Trophoblast cell (in vitro differentiated cells and primary cell): ENCODE measurements around the gene SBF2.
"Not testable (repeated sequence)": the region's sequence is repeated elsewhere in the genome, so short reads cannot be mapped to it uniquely, and the experiment has no call there.

Experiments used
- DNase-seq, 2 donors: peaks; one replicate each; pipeline ENCODE4 v3.0.0-alpha.2; 2016
- H2AFZ ChIP-seq: 2 replicates; pipeline ENCODE4 v1.6.1; 2013; ENCODE audit warnings: low read length, moderate library complexity, mild to moderate bottlenecking; ENCODE audit not compliant: insufficient read depth, poor library complexity
- H2AK5ac ChIP-seq: 2 replicates; pipeline ENCODE4 v1.6.1; 2013; ENCODE audit warnings: mild to moderate bottlenecking, low read length
- H2BK120ac ChIP-seq: 2 replicates; pipeline ENCODE4 v1.6.1; 2013; ENCODE audit warnings: low read length, mild to moderate bottlenecking, moderate library complexity; ENCODE audit not compliant: insufficient read depth, poor library complexity
- H2BK12ac ChIP-seq: 2 replicates; pipeline ENCODE4 v1.6.1; 2013; ENCODE audit warnings: mild to moderate bottlenecking, low read length, moderate library complexity
- H2BK5ac ChIP-seq: 2 replicates; pipeline ENCODE4 v1.6.1; 2013; ENCODE audit warnings: low read length, low read depth, moderate library complexity, mild to moderate bottlenecking; ENCODE audit not compliant: poor library complexity
- H3K14ac ChIP-seq: 2 replicates; pipeline ENCODE4 v1.6.1; 2013; ENCODE audit warnings: mild to moderate bottlenecking, low read length
- H3K18ac ChIP-seq: 2 replicates; pipeline ENCODE4 v1.6.1; 2013; ENCODE audit warnings: mild to moderate bottlenecking, low read length
- H3K23ac ChIP-seq: 2 replicates; pipeline ENCODE4 v1.6.1; 2013; ENCODE audit warnings: low read length
- H3K27ac ChIP-seq: 2 replicates; pipeline ENCODE4 v1.5.1; 2013; ENCODE audit warnings: low read depth, mild to moderate bottlenecking, inconsistent platforms, low read length, moderate library complexity
- H3K27me3 ChIP-seq: 2 replicates; pipeline ENCODE4 v1.6.1; 2013; ENCODE audit warnings: inconsistent platforms, mild to moderate bottlenecking, low read length, moderate library complexity; ENCODE audit not compliant: insufficient read depth
- H3K36me3 ChIP-seq, 2 experiments: 1 replicate in 1 of 2; 2 replicates in 1 of 2; pipeline ENCODE4 v1.6.1; 2013; ENCODE audit warnings: low read length in 2 of 2, mild to moderate bottlenecking in 2 of 2, moderate library complexity in 1 of 2; ENCODE audit not compliant: insufficient read depth in 2 of 2, control insufficient read depth in 1 of 2
- H3K4ac ChIP-seq: 2 replicates; pipeline ENCODE4 v1.6.1; 2013; ENCODE audit warnings: low read depth, mild to moderate bottlenecking, low read length, moderate library complexity
- H3K4me1 ChIP-seq, 2 experiments: 1 replicate in 1 of 2; 2 replicates in 1 of 2; pipeline ENCODE4 v1.6.1; 2013; ENCODE audit warnings: low read length in 2 of 2, mild to moderate bottlenecking in 2 of 2, moderate library complexity in 1 of 2; ENCODE audit not compliant: insufficient read depth in 2 of 2, control insufficient read depth in 1 of 2
- H3K4me2 ChIP-seq: 2 replicates; pipeline ENCODE4 v1.6.1; 2013; ENCODE audit warnings: inconsistent platforms, mild to moderate bottlenecking, low read length, moderate library complexity
- H3K4me3 ChIP-seq: 2 replicates; pipeline ENCODE4 v1.5.1; 2013; ENCODE audit warnings: mild to moderate bottlenecking, low read depth, low read length, inconsistent platforms
- H3K79me1 ChIP-seq: one replicate; pipeline ENCODE4 v1.6.1; 2013; ENCODE audit warnings: low read length
- H3K79me2 ChIP-seq: 2 replicates; pipeline ENCODE4 v1.6.1; 2013; ENCODE audit warnings: low read length, mild to moderate bottlenecking; ENCODE audit not compliant: control insufficient read depth, insufficient read depth, poor library complexity
- H3K9ac ChIP-seq: 2 replicates; pipeline ENCODE4 v1.6.1; 2013; ENCODE audit warnings: mild to moderate bottlenecking, low read length
- H3K9me3 ChIP-seq: 2 replicates; pipeline ENCODE4 v1.6.1; 2013; ENCODE audit warnings: low read depth, mild to moderate bottlenecking, control low read depth, inconsistent platforms, low read length; ENCODE audit not compliant: insufficient read depth
- H4K12ac ChIP-seq: 2 replicates; pipeline ENCODE4 v1.6.1; 2013; ENCODE audit warnings: low read depth, mild to moderate bottlenecking, low read length, moderate library complexity
- H4K8ac ChIP-seq: 2 replicates; pipeline ENCODE4 v1.6.1; 2013; ENCODE audit warnings: low read depth, mild to moderate bottlenecking, low read length, moderate library complexity
- H4K91ac ChIP-seq: one replicate; pipeline ENCODE4 v1.6.1; 2013; ENCODE audit warnings: low read depth, mild to moderate bottlenecking, low read length, moderate library complexity
- WGBS: extraction: QIAGEN DNeasy Blood & Tissue Kit; methylation state at CpG from one replicate; pipeline ENCODE4 v1.1.7; 2013; ENCODE audit warnings: missing lambda C conversion rate; ENCODE audit not compliant: insufficient read length, insufficient coverage; ENCODE audit errors: extremely low coverage; 5-methylcytosine and 5-hydroxymethylcytosine counted together

SBF2 gene

DNA sequence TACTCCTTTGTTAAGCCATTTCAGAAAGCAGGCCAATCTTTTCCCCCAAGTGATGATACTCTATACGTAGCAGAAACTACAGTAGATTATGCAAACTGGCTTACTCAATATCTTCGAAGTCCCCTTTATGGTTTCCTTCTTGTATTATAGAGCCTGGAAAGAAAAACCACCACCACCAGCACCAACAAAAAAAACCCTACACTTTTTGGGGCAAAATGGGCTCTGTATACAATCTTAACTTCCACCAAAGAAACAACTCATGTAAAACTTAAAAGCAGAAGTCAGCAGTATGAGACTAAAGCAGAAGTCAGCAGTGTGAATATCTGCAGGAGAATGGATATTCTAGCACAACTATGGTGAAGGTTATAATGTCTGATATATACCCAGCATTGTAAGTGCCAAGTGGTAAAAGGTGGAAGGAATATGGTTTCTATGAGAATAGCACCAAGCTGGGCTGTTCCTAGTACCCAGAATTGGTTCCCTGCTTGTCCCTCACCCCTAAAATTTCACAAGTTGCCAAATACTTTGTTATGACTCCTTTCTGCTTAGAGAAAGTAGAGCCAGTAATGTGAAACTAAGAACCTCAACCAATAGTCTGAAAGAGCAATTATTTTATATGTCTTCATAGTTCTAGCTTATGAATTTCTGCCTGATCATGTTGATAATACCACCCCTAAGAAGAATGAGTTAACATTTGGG lies 252.1 kb downstream of the SBF2 start:
- Histone ChIP-seq H3K36me3 (peaks cover 0 to 2% of the 10 kb centered on the region in 2 experiments), H3K14ac (no peak overlapping the region), H2BK5ac (no peak overlapping the region), H2BK12ac (no peak overlapping the region), H3K79me1 (no peaks in the 10 kb centered on the region), H3K4ac (no peak overlapping the region), H3K18ac (no peak overlapping the region), H3K9ac (no peak overlapping the region), H2BK120ac (no peak overlapping the region), H3K9me3 (peaks cover 4% of the 10 kb centered on the region), H3K4me2 (no peak overlapping the region), H3K27me3 (no peaks in the 10 kb centered on the region), H4K8ac (no peak overlapping the region), H3K4me1 (no peaks in the 10 kb centered on the region), H3K27ac (no peak overlapping the region), H3K4me3 (no peak overlapping the region), H4K91ac (no peak overlapping the region), H3K23ac (no peak overlapping the region), H3K79me2 (no peaks in the 10 kb centered on the region), H2AK5ac (no peak overlapping the region), H4K12ac (no peak overlapping the region), H2AFZ (no peak overlapping the region)
- no CpG with 5 or more reads among the region's 2 CpGs for WGBS
- DNase-seq, result no peak

- Histone ChIP-seq H2BK12ac (no peak overlapping the region), H2BK120ac (no peak overlapping the region), H3K4me3 (no peak overlapping the region), H2AK5ac (no peak overlapping the region), H3K27ac (no peak overlapping the region), H3K4me2 (no peak overlapping the region), H2BK5ac (no peak overlapping the region), H3K36me3 (peaks cover 0 to 2% of the 10 kb centered on the region in 2 experiments), H3K79me2 (no peaks in the 10 kb centered on the region), H3K9ac (no peak overlapping the region), H4K12ac (no peak overlapping the region), H3K18ac (no peak overlapping the region), H3K14ac (no peak overlapping the region), H4K91ac (no peak overlapping the region), H3K4ac (no peak overlapping the region), H3K4me1 (no peaks in the 10 kb centered on the region), H3K9me3 (peaks cover 4% of the 10 kb centered on the region), H3K23ac (no peak overlapping the region), H3K27me3 (no peaks in the 10 kb centered on the region), H4K8ac (no peak overlapping the region), H3K79me1 (no peaks in the 10 kb centered on the region), H2AFZ (no peak overlapping the region)
- no CpG with 5 or more reads among the region's 2 CpGs for WGBS
- DNase-seq, result no peak
Measured at GRCh38 chr11:10041332-10041731, 252.7 kb downstream of the SBF2 start.

GRCh38 chr11:10038521-10039302 lies 255.3 kb downstream of the SBF2 start:
- WGBS, result 100% methylated on average over 1 of the region's 2 CpGs
- Histone ChIP-seq H4K8ac (no peak overlapping the region), H2BK12ac (no peak overlapping the region), H3K4me2 (no peak overlapping the region), H2AFZ (no peak overlapping the region), H3K27ac (no peak overlapping the region), H2BK5ac (no peak overlapping the region), H3K27me3 (no peaks in the 10 kb centered on the region), H3K9ac (no peak overlapping the region), H3K4ac (no peak overlapping the region), H3K79me2 (no peaks in the 10 kb centered on the region), H3K18ac (no peak overlapping the region), H4K12ac (no peak overlapping the region), H3K36me3 (no peaks in the 10 kb centered on the region), H3K4me1 (no peaks in the 10 kb centered on the region), H3K23ac (no peak overlapping the region), H3K79me1 (no peaks in the 10 kb centered on the region), H3K14ac (no peak overlapping the region), H3K4me3 (no peak overlapping the region), H3K9me3 (no peaks in the 10 kb centered on the region), H4K91ac (no peak overlapping the region), H2AK5ac (no peak overlapping the region), H2BK120ac (no peak overlapping the region)
- DNase-seq, result no peak

- not testable (repeated sequence) for H3K4ac ChIP-seq, H2AFZ ChIP-seq, H3K27ac ChIP-seq, H2BK120ac ChIP-seq, H3K14ac ChIP-seq, H3K4me1 ChIP-seq, H3K4me3 ChIP-seq, H4K8ac ChIP-seq, H3K4me2 ChIP-seq, H3K9me3 ChIP-seq, H3K36me3 ChIP-seq, H3K27me3 ChIP-seq, H3K79me2 ChIP-seq, H2BK5ac ChIP-seq, DNase-seq, H3K18ac ChIP-seq, H3K23ac ChIP-seq, H2AK5ac ChIP-seq, H3K9ac ChIP-seq, H2BK12ac ChIP-seq, H4K91ac ChIP-seq, H3K79me1 ChIP-seq, H4K12ac ChIP-seq
- WGBS, result no CpG with 5 or more reads among the region's 6 CpGs
Measured at GRCh38 chr11:10035932-10036331, 258.1 kb downstream of the SBF2 start.
